ENCODE measurements around the gene MYO5C.

MYO5C gene

GRCh38 chr15:52185151-52185561 lies 110.4 kb downstream of the MYO5C start:
- in situ Hi-C loops (cut with HindIII; ENCODE audit: low sequenced_read_pairs), result no loop called here
- no peak for DNase-seq (ENCODE audit: low read depth)
- no peak for TF ChIP-seq CTCF (IDR thresholded peaks at IDR 0.05; ENCODE audit: low read depth, low read length, missing control alignments)
- H3K4me3 ChIP-seq (ENCODE audit: low read depth, low read length), result no peak overlapping the region

DNA sequence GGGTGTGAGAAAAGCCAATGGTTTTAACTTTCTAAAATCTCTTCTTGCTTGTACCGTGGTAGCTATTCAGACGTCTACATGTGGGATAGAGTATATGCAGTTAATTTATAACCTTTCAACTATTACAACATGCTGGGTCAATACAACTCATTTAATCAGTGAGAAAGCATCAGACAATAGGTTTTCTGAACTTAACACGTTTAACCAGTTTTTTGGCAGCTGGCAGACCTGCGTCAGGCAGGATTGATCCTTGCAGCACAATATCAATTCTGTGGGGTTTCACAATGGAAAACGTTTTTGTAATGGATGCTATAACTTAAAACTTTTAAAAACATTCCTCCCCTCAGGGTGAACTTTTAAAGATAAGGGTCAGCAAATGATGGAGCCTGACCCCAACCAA lies 110.9 kb downstream of the MYO5C start:
- no peak overlapping the region for H3K4me3 ChIP-seq (ENCODE audit: low read depth, low read length)
- TF ChIP-seq CTCF (IDR thresholded peaks at IDR 0.05; ENCODE audit: low read depth, low read length, missing control alignments), result no peak
- DNase-seq (ENCODE audit: low read depth), result no peak
- in situ Hi-C loops (cut with HindIII; ENCODE audit: low sequenced_read_pairs), result no loop called here

DNA sequence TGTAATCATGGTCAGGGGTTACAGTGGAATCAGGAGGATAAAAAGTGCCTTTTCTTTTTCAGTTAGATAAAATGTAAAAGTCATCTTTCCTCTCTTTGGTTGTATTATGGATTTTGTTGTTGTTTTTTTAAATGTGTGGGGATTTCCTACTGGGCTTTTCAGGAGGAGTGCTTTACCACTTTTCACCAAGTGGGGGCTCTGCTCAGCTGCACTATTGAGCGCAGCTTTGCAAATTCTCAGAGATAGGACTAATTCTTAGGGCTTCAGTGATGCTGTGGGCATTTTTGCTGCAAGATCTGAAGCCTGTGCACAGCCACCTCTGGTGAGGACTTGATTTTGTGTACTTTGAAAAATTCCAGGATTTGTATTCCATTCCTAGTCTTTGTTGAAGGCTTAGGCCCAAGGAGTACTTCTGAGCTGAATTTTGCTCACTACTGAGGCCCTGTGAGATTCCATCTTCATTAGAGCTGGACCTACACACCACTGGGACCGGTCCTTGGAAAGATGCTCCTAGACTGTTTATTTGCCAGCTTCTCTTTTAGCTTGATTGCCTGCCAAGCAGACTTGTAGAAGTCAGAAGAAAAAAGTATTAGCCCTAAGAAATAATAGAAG lies 111.9 kb downstream of the MYO5C start:
- peak; percentile 68 for TF ChIP-seq CTCF (IDR thresholded peaks at IDR 0.05; ENCODE audit: low read depth, low read length, missing control alignments)
- in situ Hi-C loops (cut with HindIII; ENCODE audit: low sequenced_read_pairs), result no loop called here
- DNase-seq (ENCODE audit: low read depth), result no peak
- no peak overlapping the region for H3K4me3 ChIP-seq (ENCODE audit: low read depth, low read length)

DNA sequence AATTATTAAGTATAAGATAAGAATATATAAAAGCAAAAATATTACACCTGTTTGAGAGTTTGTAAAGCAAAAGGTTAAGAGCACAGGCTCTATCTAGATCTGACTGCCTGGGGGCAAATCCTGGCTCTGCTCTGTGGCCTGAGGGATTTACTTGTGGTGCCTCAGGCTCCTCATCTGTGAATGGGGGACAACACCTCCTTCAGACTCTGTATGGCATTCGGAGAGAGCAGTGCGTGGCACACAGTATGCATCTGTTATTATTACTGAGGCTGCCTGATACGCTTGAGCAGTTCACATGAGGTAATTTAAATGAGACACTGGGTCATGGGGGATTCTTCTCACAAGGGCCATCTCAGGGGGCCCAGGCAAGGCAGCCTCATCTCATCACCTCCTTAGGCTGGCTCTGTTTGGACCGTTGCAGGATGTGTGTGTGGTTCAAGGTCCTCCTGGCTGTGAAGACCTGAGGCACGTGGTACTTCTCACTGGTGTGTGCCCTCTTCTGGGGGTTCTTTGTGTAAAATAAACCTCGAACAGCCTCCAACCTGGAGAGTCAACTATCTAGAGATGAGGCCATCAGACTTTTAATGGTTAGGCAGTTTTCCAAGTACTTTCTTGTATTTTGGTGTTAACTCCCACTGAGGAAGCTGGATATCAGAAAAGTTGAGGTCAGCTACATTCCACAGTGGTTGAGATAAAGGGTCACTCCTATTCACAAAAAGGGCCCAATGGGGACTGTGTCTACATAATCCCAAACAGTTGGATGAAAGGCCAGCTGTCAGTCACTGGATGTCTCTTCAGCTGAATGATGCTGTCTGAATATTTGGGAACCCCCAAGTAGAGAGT lies 113.4 kb downstream of the MYO5C start:
- no peak for TF ChIP-seq CTCF (IDR thresholded peaks at IDR 0.05; ENCODE audit: low read depth, low read length, missing control alignments)
- in situ Hi-C loops (cut with HindIII; ENCODE audit: low sequenced_read_pairs), result no loop called here
- no peak for DNase-seq (ENCODE audit: low read depth)
- no peak overlapping the region for H3K4me3 ChIP-seq (ENCODE audit: low read depth, low read length)

GRCh38 chr15:52180851-52181450 lies 114.7 kb downstream of the MYO5C start:
- in situ Hi-C loops (cut with HindIII; ENCODE audit: low sequenced_read_pairs), result no loop called here
- H3K4me3 ChIP-seq (ENCODE audit: low read depth, low read length), result no peak overlapping the region
- no peak for DNase-seq (ENCODE audit: low read depth)
- TF ChIP-seq CTCF (IDR thresholded peaks at IDR 0.05; ENCODE audit: low read depth, low read length, missing control alignments), result no peak

- TF ChIP-seq CTCF (IDR thresholded peaks at IDR 0.05; ENCODE audit: low read depth, low read length, missing control alignments), result no peak
- in situ Hi-C loops (cut with HindIII; ENCODE audit: low sequenced_read_pairs), result no loop called here
- H3K4me3 ChIP-seq (ENCODE audit: low read depth, low read length), result peak overlapping the region; percentile 53
- no peak for DNase-seq (ENCODE audit: low read depth)
Observed at GRCh38 chr15:52180196-52180835, 115.3 kb downstream of the MYO5C start.

All from astrocyte of the cerebellum (primary cell).